Measurements from ENCODE around the gene DMBX1. TPM values are rescaled to one million over a fixed set of nuclear protein-coding genes. Genes with fewer than 3 reads are reported as not detected.

The DMBX1 gene
- total and polyA plus RNA-seq, 2 of the 13 experiments (the other 11 are each of a cell fraction or from before 2014, with no cell fraction given) = not detected

GRCh38 chr1:46494910-46495309, 5.3 kb downstream of the DMBX1 start:
- Histone ChIP-seq H3K36me3 (replicated peaks in 1 of 2; ENCODE audit: control insufficient read depth in 1 of 2, insufficient read depth in 2 of 2, low read length in 2 of 2) (no peaks in the 10 kb centered on the region), H3K27me3 (ENCODE audit: control insufficient read depth in 1 of 2, insufficient read depth in 2 of 2, low read length in 2 of 2) (peaks cover 12 to 73% of the 10 kb centered on the region in 2 experiments), H3K4me3 (replicated peaks in 1 of 3; ENCODE audit: insufficient read depth in 1 of 3, low read depth in 2 of 3, low read length in 3 of 3) (no peak overlapping the region), H3K9ac (ENCODE audit: insufficient read depth, low read depth, low read length) (no peak overlapping the region), H2AFZ (ENCODE audit: low read length) (no peak overlapping the region), H3K79me2 (ENCODE audit: insufficient read depth, low read length) (no peaks in the 10 kb centered on the region), H3K4me1 (ENCODE audit: insufficient read depth, low read length) (no peaks in the 10 kb centered on the region), H3K9me3 (ENCODE audit: low read length) (no peaks in the 10 kb centered on the region), H3K27ac (ENCODE audit: extremely low read length, insufficient read depth, low read length) (no peak overlapping the region), H4K20me1 (ENCODE audit: insufficient read depth, low read length) (peaks cover 2% of the 10 kb centered on the region; the same call in 1 of the 2 replicates), H3K4me2 (ENCODE audit: low read depth, low read length) (no peak overlapping the region)
- no TSS peak for BruUV-seq (replicated peaks)
- DNase-seq (ENCODE audit: low spot score) (no peak), ATAC-seq (no peak), FAIRE-seq (no peak)
- in situ Hi-C loops (cut with HindIII; ENCODE audit: extremely low pct_ligation_motif_present, low pct_unique_long_range_greater_than_20kb) (no loop called here), intact Hi-C loops (cut with micrococcal nuclease; ENCODE audit: unreplicated experiment) (no loop called here)
- WGBS (ENCODE audit: low lambda C conversion rate) = 17% methylated on average over 1 of the region's 1 CpG
- ChIA-PET POLR2A (no interaction called here), CTCF (ENCODE audit: low intra/inter-chr PET ratio, low total read pairs) (no interaction called here)
- TF ChIP-seq ZNF367 (CRISPR knock-in tag; IDR thresholded peaks at IDR 0.05; ENCODE audit: borderline replicate concordance) (no peak), TFAP4 (IDR thresholded peaks at IDR 0.05; ENCODE audit: borderline replicate concordance, low read depth) (no peak), ZBTB21 (CRISPR knock-in tag; IDR thresholded peaks at IDR 0.05) (no peak), ZNF326 (CRISPR knock-in tag; IDR thresholded peaks at IDR 0.05; ENCODE audit: borderline replicate concordance) (no peak), HNF1A (IDR thresholded peaks at IDR 0.05; ENCODE audit: low read depth) (no peak), HNF1A (CRISPR knock-in tag; IDR thresholded peaks at IDR 0.05; ENCODE audit: borderline replicate concordance) (no peak)
